WTC11 (cell line): ENCODE measurements around the gene FAM200A. TPM values are rescaled to one million over a fixed set of nuclear protein-coding genes. Genes with fewer than 3 reads are reported as not detected.

Experiments used
- ATAC-seq: fragments of 200-7000 bp; cut with Tn5 transposase; 2 replicates; pipeline ENCODE4 v1.10.0; 2021; ENCODE audit warnings: mild to moderate bottlenecking, moderate library complexity
- CTCF ChIA-PET: fragments of 300-600 bp; sonication (Branson Sonifier 250); formaldehyde crosslinking; loops from one replicate; lab custom pipeline; 2021; ENCODE audit warnings: antibody characterized with exemption; lab: Charles Lee
- POLR2A ChIA-PET: fragments of 350-600 bp; sonication (Branson Sonifier 250); formaldehyde crosslinking; loops from one replicate; lab custom pipeline; 2021; ENCODE audit warnings: antibody characterized with exemption; lab: Charles Lee
- DNase-seq: peaks from one replicate; pipeline ENCODE4 v3.0.0; 2021; ENCODE audit warnings: low spot score
- H3K27ac Mint-ChIP-seq: 2 replicates; pipeline ENCODE4 v1.8.0; 2021; ENCODE audit warnings: mixed read lengths
- H3K27me3 Mint-ChIP-seq: 2 replicates; pipeline ENCODE4 v1.8.0; 2021; ENCODE audit warnings: low read depth, mild to moderate bottlenecking, moderate library complexity, mixed read lengths
- H3K36me3 Mint-ChIP-seq: 2 replicates; pipeline ENCODE4 v1.8.0; 2021; ENCODE audit warnings: mixed read lengths
- H3K4me1 Mint-ChIP-seq: 2 replicates; pipeline ENCODE4 v1.8.0; 2022; ENCODE audit warnings: mixed read lengths
- H3K4me3 Mint-ChIP-seq: 2 replicates; pipeline ENCODE4 v1.8.0; 2021; ENCODE audit warnings: mild to moderate bottlenecking, moderate library complexity, mixed read lengths
- H3K9me3 Mint-ChIP-seq: 2 replicates; pipeline ENCODE4 v1.8.0; 2021; ENCODE audit warnings: mixed read lengths
- CREB1 ChIP-seq: sonication (generic); formaldehyde crosslinking; IDR thresholded peaks from 2 replicates; pipeline ENCODE4 v1.8.0; 2023; ENCODE audit warnings: mild to moderate bottlenecking, missing genetic modification reagents
- ESRRA ChIP-seq: sonication (generic); formaldehyde crosslinking; IDR thresholded peaks from 2 replicates; pipeline ENCODE4 v1.8.1; 2022; ENCODE audit warnings: mild to moderate bottlenecking, missing genetic modification reagents, borderline replicate concordance
- HMGA2 ChIP-seq: fragments of 250-450 bp; sonication (Bioruptor Pico); IDR thresholded peaks from 2 replicates; pipeline ENCODE4 v1.4.0; 2021; ENCODE audit warnings: mild to moderate bottlenecking, moderate library complexity
- OVOL2 ChIP-seq: fragments of 250-450 bp; sonication (Bioruptor Pico); IDR thresholded peaks from 2 replicates; pipeline ENCODE4 v1.9.0; 2021; ENCODE audit warnings: mild to moderate bottlenecking, borderline replicate concordance
- ZNF219 ChIP-seq: sonication (generic); formaldehyde crosslinking; IDR thresholded peaks from 2 replicates; pipeline ENCODE4 v1.8.0; 2023; ENCODE audit warnings: missing genetic modification reagents, mild to moderate bottlenecking, borderline replicate concordance
- ZNF317 ChIP-seq: sonication (generic); formaldehyde crosslinking; IDR thresholded peaks from 2 replicates; pipeline ENCODE4 v1.8.1; 2023; ENCODE audit warnings: low read depth, mild to moderate bottlenecking, moderate library complexity, missing genetic modification reagents, borderline replicate concordance
- ZNF423 ChIP-seq: fragments of 250-450 bp; sonication (Bioruptor Pico); IDR thresholded peaks from 2 replicates; pipeline ENCODE4 v2.1.2; 2022; ENCODE audit warnings: mild to moderate bottlenecking, moderate library complexity
- total RNA-seq: library from RNA; stranded (reverse); gene quantifications from 3 replicates; pipeline ENCODE4 v1.2.3, GENCODE V29; 2021
- TF ChIP-seq, protein P1 (sequence below): sonication (generic); formaldehyde crosslinking; IDR thresholded peaks from 2 replicates; pipeline ENCODE4 v1.8.0; 2022; ENCODE audit warnings: missing genetic modification reagents
- TF ChIP-seq, protein P2 (sequence below): sonication (generic); formaldehyde crosslinking; IDR thresholded peaks from 2 replicates; pipeline ENCODE4 v1.8.1; 2023; ENCODE audit warnings: mild to moderate bottlenecking, missing genetic modification reagents, borderline replicate concordance
- TF ChIP-seq, protein P3 (sequence below): sonication (generic); formaldehyde crosslinking; IDR thresholded peaks from 2 replicates; pipeline ENCODE4 v1.8.0; 2022; ENCODE audit warnings: mild to moderate bottlenecking, missing genetic modification reagents
- TF ChIP-seq, protein P4 (sequence below): sonication (generic); formaldehyde crosslinking; IDR thresholded peaks from 2 replicates; pipeline ENCODE4 v1.8.0; 2023; ENCODE audit warnings: missing genetic modification reagents
- TF ChIP-seq, protein P5 (sequence below): sonication (generic); formaldehyde crosslinking; IDR thresholded peaks from 2 replicates; pipeline ENCODE4 v1.8.0; 2023; ENCODE audit warnings: missing genetic modification reagents, mild to moderate bottlenecking, borderline replicate concordance
- TF ChIP-seq, protein P6 (sequence below): sonication (generic); formaldehyde crosslinking; IDR thresholded peaks from 2 replicates; pipeline ENCODE4 v1.8.1; 2022; ENCODE audit warnings: mild to moderate bottlenecking, missing genetic modification reagents, moderate library complexity, borderline replicate concordance

Gene FAM200A
- total RNA-seq, 1 experiment from 2014 or later: 5.9 TPM

DNA sequence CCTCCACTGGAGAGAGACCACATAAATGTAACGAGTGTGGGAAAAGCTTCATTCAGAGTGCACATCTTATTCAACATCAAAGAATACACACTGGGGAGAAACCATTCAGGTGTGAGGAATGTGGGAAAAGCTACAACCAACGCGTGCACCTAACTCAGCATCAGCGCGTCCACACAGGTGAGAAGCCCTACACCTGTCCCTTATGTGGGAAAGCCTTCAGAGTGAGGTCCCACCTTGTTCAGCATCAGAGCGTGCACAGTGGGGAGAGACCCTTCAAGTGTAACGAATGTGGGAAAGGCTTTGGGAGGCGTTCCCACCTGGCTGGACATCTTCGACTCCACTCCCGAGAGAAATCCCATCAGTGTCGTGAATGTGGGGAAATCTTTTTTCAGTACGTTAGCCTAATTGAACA lies 20.6 kb downstream of the FAM200A start (continued):
- TF ChIP-seq, protein P1, sequence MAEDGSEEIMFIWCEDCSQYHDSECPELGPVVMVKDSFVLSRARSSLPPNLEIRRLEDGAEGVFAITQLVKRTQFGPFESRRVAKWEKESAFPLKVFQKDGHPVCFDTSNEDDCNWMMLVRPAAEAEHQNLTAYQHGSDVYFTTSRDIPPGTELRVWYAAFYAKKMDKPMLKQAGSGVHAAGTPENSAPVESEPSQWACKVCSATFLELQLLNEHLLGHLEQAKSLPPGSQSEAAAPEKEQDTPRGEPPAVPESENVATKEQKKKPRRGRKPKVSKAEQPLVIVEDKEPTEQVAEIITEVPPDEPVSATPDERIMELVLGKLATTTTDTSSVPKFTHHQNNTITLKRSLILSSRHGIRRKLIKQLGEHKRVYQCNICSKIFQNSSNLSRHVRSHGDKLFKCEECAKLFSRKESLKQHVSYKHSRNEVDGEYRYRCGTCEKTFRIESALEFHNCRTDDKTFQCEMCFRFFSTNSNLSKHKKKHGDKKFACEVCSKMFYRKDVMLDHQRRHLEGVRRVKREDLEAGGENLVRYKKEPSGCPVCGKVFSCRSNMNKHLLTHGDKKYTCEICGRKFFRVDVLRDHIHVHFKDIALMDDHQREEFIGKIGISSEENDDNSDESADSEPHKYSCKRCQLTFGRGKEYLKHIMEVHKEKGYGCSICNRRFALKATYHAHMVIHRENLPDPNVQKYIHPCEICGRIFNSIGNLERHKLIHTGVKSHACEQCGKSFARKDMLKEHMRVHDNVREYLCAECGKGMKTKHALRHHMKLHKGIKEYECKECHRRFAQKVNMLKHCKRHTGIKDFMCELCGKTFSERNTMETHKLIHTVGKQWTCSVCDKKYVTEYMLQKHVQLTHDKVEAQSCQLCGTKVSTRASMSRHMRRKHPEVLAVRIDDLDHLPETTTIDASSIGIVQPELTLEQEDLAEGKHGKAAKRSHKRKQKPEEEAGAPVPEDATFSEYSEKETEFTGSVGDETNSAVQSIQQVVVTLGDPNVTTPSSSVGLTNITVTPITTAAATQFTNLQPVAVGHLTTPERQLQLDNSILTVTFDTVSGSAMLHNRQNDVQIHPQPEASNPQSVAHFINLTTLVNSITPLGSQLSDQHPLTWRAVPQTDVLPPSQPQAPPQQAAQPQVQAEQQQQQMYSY: no peak
- TF ChIP-seq, protein P2, sequence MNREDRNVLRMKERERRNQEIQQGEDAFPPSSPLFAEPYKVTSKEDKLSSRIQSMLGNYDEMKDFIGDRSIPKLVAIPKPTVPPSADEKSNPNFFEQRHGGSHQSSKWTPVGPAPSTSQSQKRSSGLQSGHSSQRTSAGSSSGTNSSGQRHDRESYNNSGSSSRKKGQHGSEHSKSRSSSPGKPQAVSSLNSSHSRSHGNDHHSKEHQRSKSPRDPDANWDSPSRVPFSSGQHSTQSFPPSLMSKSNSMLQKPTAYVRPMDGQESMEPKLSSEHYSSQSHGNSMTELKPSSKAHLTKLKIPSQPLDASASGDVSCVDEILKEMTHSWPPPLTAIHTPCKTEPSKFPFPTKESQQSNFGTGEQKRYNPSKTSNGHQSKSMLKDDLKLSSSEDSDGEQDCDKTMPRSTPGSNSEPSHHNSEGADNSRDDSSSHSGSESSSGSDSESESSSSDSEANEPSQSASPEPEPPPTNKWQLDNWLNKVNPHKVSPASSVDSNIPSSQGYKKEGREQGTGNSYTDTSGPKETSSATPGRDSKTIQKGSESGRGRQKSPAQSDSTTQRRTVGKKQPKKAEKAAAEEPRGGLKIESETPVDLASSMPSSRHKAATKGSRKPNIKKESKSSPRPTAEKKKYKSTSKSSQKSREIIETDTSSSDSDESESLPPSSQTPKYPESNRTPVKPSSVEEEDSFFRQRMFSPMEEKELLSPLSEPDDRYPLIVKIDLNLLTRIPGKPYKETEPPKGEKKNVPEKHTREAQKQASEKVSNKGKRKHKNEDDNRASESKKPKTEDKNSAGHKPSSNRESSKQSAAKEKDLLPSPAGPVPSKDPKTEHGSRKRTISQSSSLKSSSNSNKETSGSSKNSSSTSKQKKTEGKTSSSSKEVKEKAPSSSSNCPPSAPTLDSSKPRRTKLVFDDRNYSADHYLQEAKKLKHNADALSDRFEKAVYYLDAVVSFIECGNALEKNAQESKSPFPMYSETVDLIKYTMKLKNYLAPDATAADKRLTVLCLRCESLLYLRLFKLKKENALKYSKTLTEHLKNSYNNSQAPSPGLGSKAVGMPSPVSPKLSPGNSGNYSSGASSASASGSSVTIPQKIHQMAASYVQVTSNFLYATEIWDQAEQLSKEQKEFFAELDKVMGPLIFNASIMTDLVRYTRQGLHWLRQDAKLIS (CRISPR knock-in tag): no peak
- TF ChIP-seq OVOL2 (CRISPR knock-in tag) (no peak), HMGA2 (CRISPR knock-in tag) (no peak)
- TF ChIP-seq, all 79 proteins: peak for 0

DNA sequence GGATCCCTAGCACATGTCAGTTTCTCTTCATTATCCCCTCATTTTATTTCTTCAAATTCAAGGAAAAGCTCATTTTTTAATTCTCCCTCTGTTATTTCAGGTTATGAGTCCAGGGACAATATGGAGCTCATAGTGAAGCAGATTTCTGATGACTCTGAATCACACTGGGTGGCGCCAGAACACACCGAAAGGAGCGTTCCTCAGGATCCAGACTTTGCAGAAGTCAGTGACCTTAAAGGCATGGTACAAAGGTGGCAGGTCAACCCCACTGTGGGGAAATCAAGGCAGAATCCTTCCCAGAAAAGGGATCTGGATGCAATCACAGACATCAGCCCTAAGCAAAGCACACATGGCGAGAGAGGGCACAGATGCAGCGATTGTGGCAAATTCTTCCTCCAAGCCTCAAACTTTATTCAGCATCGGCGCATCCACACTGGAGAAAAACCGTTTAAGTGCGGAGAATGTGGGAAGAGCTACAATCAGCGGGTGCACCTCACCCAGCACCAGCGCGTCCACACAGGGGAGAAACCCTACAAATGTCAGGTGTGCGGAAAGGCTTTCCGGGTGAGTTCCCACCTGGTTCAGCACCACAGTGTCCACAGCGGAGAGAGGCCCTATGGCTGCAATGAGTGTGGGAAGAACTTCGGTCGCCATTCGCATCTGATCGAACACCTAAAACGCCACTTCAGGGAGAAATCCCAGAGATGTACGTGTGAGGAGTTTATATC lies 26.0 kb downstream of the FAM200A start:
- H3K36me3 Mint-ChIP-seq: peaks cover 57% of the 10 kb centered on the region
- ChIA-PET CTCF (interaction anchor here (0.6 to 3.6 kb wide), 20 partner anchors 8 to 465 kb away, joined by 3 to 33 read pairs (median 4); partner anchors contain the start of genes TMEM225B, TRIM4, ZKSCAN5 and ZNF655), POLR2A (no interaction called here)
- H3K4me1 Mint-ChIP-seq: no peaks in the 10 kb centered on the region
- H3K27ac Mint-ChIP-seq: peak overlapping the region; percentile 75; the same call in 1 of the 2 replicates
- ATAC-seq: peak; percentile 58
- TF ChIP-seq, protein P3, sequence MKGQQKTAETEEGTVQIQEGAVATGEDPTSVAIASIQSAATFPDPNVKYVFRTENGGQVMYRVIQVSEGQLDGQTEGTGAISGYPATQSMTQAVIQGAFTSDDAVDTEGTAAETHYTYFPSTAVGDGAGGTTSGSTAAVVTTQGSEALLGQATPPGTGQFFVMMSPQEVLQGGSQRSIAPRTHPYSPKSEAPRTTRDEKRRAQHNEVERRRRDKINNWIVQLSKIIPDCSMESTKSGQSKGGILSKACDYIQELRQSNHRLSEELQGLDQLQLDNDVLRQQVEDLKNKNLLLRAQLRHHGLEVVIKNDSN: no peak
- TF ChIP-seq, protein P4, sequence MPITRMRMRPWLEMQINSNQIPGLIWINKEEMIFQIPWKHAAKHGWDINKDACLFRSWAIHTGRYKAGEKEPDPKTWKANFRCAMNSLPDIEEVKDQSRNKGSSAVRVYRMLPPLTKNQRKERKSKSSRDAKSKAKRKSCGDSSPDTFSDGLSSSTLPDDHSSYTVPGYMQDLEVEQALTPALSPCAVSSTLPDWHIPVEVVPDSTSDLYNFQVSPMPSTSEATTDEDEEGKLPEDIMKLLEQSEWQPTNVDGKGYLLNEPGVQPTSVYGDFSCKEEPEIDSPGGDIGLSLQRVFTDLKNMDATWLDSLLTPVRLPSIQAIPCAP (CRISPR knock-in tag): no peak
- peaks cover 6% of the 10 kb centered on the region for H3K27me3 Mint-ChIP-seq
- H3K9me3 Mint-ChIP-seq: peaks cover 22% of the 10 kb centered on the region
- peak; percentile 37 for DNase-seq
- H3K4me3 Mint-ChIP-seq: no peak overlapping the region

DNA sequence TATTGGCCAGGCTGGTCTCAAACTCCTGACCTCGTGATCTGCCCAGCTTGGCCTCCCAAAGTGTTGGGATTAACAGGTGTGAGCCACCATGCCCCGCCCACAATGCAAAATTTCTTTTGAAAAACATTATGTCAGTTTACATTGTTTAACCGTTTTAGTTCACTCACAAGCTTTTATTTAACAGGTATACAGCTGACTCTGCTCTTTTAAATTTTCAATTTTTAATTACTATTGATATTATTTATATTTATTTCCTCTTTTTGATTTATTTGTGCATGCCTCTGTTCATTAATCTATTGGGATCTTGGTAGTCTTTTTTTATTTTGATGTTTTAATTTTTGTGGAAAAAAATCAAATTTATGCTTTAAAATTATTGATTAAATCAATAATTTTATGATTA lies 30.5 kb downstream of the FAM200A start:
- TF ChIP-seq CREB1 (no peak), ZNF219 (no peak)
- POLR2A ChIA-PET: no interaction called here
- ATAC-seq (no peak), DNase-seq (no peak)
- CTCF ChIA-PET: no interaction called here
- peaks cover 37% of the 10 kb centered on the region for H3K36me3 Mint-ChIP-seq
- H3K27ac Mint-ChIP-seq: no peak overlapping the region
- H3K4me1 Mint-ChIP-seq: no peaks in the 10 kb centered on the region
- H3K4me3 Mint-ChIP-seq: no peak overlapping the region
- no peaks in the 10 kb centered on the region for H3K27me3 Mint-ChIP-seq
- H3K9me3 Mint-ChIP-seq: no peaks in the 10 kb centered on the region

DNA sequence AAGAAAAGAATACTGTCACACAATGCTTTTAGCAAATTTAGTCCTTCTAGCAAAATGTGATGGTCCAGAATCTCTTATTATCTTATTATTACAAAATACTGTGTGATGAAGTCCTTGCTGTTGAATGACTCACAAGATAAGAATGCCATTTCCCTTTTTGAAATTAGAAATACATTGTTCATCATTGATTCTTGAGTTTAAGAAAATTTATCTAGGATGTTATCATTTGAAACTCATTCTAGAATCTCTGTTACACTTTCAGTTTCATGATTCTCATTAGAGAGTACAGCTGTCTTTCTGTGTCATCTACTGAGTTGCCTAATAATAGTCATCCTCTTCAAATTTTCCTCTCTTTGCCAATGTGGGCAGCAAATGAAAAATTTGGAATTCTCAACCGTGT lies 37.9 kb downstream of the FAM200A start:
- Mint-ChIP-seq H3K36me3 (peaks cover 34% of the 10 kb centered on the region), H3K9me3 (no peaks in the 10 kb centered on the region), H3K27ac (no peak overlapping the region), H3K4me3 (no peak overlapping the region), H3K27me3 (no peaks in the 10 kb centered on the region), H3K4me1 (no peaks in the 10 kb centered on the region)
- POLR2A ChIA-PET: interaction anchor here (0.6 kb wide), 1 partner anchor 65 kb away, joined by 3 read pairs; no protein-coding TSS in a partner anchor
- ATAC-seq (no peak), DNase-seq (no peak)
- CTCF ChIA-PET: interaction anchor here (1.0 kb wide), 1 partner anchor 11 kb away, joined by 4 read pairs; no protein-coding TSS in a partner anchor
- no peak for TF ChIP-seq ZNF317
- TF ChIP-seq, protein P5, sequence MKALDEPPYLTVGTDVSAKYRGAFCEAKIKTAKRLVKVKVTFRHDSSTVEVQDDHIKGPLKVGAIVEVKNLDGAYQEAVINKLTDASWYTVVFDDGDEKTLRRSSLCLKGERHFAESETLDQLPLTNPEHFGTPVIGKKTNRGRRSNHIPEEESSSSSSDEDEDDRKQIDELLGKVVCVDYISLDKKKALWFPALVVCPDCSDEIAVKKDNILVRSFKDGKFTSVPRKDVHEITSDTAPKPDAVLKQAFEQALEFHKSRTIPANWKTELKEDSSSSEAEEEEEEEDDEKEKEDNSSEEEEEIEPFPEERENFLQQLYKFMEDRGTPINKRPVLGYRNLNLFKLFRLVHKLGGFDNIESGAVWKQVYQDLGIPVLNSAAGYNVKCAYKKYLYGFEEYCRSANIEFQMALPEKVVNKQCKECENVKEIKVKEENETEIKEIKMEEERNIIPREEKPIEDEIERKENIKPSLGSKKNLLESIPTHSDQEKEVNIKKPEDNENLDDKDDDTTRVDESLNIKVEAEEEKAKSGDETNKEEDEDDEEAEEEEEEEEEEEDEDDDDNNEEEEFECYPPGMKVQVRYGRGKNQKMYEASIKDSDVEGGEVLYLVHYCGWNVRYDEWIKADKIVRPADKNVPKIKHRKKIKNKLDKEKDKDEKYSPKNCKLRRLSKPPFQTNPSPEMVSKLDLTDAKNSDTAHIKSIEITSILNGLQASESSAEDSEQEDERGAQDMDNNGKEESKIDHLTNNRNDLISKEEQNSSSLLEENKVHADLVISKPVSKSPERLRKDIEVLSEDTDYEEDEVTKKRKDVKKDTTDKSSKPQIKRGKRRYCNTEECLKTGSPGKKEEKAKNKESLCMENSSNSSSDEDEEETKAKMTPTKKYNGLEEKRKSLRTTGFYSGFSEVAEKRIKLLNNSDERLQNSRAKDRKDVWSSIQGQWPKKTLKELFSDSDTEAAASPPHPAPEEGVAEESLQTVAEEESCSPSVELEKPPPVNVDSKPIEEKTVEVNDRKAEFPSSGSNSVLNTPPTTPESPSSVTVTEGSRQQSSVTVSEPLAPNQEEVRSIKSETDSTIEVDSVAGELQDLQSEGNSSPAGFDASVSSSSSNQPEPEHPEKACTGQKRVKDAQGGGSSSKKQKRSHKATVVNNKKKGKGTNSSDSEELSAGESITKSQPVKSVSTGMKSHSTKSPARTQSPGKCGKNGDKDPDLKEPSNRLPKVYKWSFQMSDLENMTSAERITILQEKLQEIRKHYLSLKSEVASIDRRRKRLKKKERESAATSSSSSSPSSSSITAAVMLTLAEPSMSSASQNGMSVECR (CRISPR knock-in tag): no peak
- TF ChIP-seq, protein P6, sequence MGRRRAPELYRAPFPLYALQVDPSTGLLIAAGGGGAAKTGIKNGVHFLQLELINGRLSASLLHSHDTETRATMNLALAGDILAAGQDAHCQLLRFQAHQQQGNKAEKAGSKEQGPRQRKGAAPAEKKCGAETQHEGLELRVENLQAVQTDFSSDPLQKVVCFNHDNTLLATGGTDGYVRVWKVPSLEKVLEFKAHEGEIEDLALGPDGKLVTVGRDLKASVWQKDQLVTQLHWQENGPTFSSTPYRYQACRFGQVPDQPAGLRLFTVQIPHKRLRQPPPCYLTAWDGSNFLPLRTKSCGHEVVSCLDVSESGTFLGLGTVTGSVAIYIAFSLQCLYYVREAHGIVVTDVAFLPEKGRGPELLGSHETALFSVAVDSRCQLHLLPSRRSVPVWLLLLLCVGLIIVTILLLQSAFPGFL (CRISPR knock-in tag): no peak
- TF ChIP-seq ESRRA (CRISPR knock-in tag): no peak
- no peak for TF ChIP-seq ZNF423
